Measurements from ENCODE around the gene CFAP54. TPM values are rescaled to one million over a fixed set of nuclear protein-coding genes. Genes with fewer than 3 reads are reported as not detected.

CFAP54 gene
- total RNA-seq, 1 experiment from 2014 or later: 0.09 TPM

GRCh38 chr12:96548384-96548783, 59.0 kb downstream of the CFAP54 start:
- CTCF ChIA-PET: no interaction called here
- POLR2A ChIA-PET: no interaction called here
- ATAC-seq: no peak
- TF ChIP-seq ZNF423 (CRISPR knock-in tag; IDR thresholded peaks at IDR 0.05) (no peak), EMX1 (CRISPR knock-in tag; IDR thresholded peaks at IDR 0.05) (no peak), ATF6 (CRISPR knock-in tag; IDR thresholded peaks at IDR 0.05) (no peak), ZNF317 (CRISPR knock-in tag; IDR thresholded peaks at IDR 0.05; ENCODE audit: borderline replicate concordance, low read depth) (no peak), ELF4 (CRISPR knock-in tag; IDR thresholded peaks at IDR 0.05; ENCODE audit: low read depth) (no peak), PREB (CRISPR knock-in tag; IDR thresholded peaks at IDR 0.05; ENCODE audit: borderline replicate concordance) (no peak), NFE2L1 (CRISPR knock-in tag; IDR thresholded peaks at IDR 0.05) (no peak), GABPB1 (CRISPR knock-in tag; IDR thresholded peaks at IDR 0.05) (no peak), STAT6 (CRISPR knock-in tag; conservative IDR thresholded peaks at IDR 0.05; ENCODE audit: low read depth) (no peak), ZNF138 (CRISPR knock-in tag; conservative IDR thresholded peaks at IDR 0.05) (no peak), SOX15 (CRISPR knock-in tag; IDR thresholded peaks at IDR 0.05) (no peak), USF2 (CRISPR knock-in tag; IDR thresholded peaks at IDR 0.05) (no peak), ZNF396 (CRISPR knock-in tag; IDR thresholded peaks at IDR 0.05; ENCODE audit: borderline replicate concordance) (no peak), SMAD4 (CRISPR knock-in tag; IDR thresholded peaks at IDR 0.05) (no peak), IRF1 (CRISPR knock-in tag; IDR thresholded peaks at IDR 0.05) (no peak)
- Mint-ChIP-seq H3K4me1 (no peaks in the 10 kb centered on the region), H3K9me3 (no peaks in the 10 kb centered on the region), H3K27ac (no peak overlapping the region), H3K4me3 (no peak overlapping the region), H3K27me3 (ENCODE audit: low read depth) (no peaks in the 10 kb centered on the region), H3K36me3 (no peaks in the 10 kb centered on the region)
- no peak for DNase-seq (ENCODE audit: low spot score)

- Mint-ChIP-seq H3K36me3 (no peaks in the 10 kb centered on the region), H3K27me3 (ENCODE audit: low read depth) (no peaks in the 10 kb centered on the region), H3K4me1 (no peaks in the 10 kb centered on the region), H3K9me3 (no peaks in the 10 kb centered on the region), H3K27ac (no peak overlapping the region), H3K4me3 (no peak overlapping the region)
- CTCF ChIA-PET: no interaction called here
- DNase-seq (ENCODE audit: low spot score) (no peak), ATAC-seq (no peak)
- POLR2A ChIA-PET: no interaction called here
- no peak for TF ChIP-seq ZNF532 (CRISPR knock-in tag; IDR thresholded peaks at IDR 0.05; ENCODE audit: borderline replicate concordance)
- no peak for TF ChIP-seq E2F1 (CRISPR knock-in tag; IDR thresholded peaks at IDR 0.05)
- TF ChIP-seq ZNF219 (CRISPR knock-in tag; IDR thresholded peaks at IDR 0.05; ENCODE audit: borderline replicate concordance): no peak
- no peak for TF ChIP-seq TCF7 (CRISPR knock-in tag; IDR thresholded peaks at IDR 0.05; ENCODE audit: low read depth)
- no peak for TF ChIP-seq MYBL2 (CRISPR knock-in tag; IDR thresholded peaks at IDR 0.05)
- no peak for TF ChIP-seq JAZF1 (CRISPR knock-in tag; IDR thresholded peaks at IDR 0.05)
- no peak for TF ChIP-seq ATF1 (CRISPR knock-in tag; IDR thresholded peaks at IDR 0.05)
- TF ChIP-seq ZNF317 (CRISPR knock-in tag; IDR thresholded peaks at IDR 0.05; ENCODE audit: borderline replicate concordance, low read depth): no peak
Observed at GRCh38 chr12:96549341-96549740, 60.0 kb downstream of the CFAP54 start.
